ENCODE data around the gene PPP1R15A.
"Not testable (repeated sequence)": the region's sequence is repeated elsewhere in the genome, so short reads cannot be mapped to it uniquely, and the experiment has no call there.

DNA sequence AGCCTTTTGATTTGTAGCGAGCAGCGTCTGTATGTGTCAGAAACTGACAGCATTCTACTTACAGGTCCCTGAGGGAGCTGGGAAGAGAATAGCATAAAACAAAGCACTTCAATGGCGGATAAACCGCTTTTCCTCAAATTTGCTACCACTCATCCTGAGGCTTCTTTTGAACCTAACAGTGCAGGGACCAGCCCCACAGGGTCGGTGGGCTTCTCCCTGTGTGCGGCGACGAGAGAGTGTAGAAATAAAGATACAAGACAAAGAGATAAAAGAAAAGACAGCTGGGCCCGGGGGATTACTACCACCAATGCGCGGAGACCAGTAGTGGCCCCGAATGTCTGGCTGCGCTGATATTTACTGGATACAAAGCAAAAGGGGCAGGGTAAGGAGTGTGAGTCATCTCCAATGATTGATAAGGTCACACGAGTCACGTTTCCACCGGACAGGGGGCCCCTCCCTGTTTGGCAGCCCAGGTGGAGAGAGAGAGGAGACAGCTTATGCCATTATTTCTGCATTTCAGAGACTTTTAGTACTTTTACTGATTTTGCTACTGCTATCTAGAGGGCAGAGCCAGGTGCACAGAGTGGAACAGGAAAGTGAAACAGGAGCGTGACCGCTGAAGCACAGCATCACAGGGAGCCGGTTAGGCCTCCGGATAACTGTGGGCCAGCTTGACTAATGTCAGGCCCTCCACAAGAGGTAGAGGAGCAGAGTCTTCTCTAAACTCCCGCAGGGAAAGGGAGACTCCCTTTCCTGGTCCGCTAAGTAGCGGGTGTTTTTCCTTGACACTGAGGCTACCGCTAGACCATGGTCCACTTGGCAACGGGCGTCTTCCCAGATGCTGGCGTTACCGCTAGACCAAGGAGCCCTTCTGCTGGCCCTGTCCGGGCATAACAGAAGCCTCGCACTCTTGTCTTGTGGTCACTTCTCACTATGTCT is 4.1 kb downstream of the PPP1R15A start:
- not testable (repeated sequence) for TF ChIP-seq EZH2phosphoT487 (IDR thresholded peaks at IDR 0.05; ENCODE audit: borderline replicate concordance, low read depth, low read length)
- TF ChIP-seq, protein P1, sequence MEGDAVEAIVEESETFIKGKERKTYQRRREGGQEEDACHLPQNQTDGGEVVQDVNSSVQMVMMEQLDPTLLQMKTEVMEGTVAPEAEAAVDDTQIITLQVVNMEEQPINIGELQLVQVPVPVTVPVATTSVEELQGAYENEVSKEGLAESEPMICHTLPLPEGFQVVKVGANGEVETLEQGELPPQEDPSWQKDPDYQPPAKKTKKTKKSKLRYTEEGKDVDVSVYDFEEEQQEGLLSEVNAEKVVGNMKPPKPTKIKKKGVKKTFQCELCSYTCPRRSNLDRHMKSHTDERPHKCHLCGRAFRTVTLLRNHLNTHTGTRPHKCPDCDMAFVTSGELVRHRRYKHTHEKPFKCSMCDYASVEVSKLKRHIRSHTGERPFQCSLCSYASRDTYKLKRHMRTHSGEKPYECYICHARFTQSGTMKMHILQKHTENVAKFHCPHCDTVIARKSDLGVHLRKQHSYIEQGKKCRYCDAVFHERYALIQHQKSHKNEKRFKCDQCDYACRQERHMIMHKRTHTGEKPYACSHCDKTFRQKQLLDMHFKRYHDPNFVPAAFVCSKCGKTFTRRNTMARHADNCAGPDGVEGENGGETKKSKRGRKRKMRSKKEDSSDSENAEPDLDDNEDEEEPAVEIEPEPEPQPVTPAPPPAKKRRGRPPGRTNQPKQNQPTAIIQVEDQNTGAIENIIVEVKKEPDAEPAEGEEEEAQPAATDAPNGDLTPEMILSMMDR (conservative IDR thresholded peaks at IDR 0.05; ENCODE audit: low read length) = not testable (repeated sequence)
